GM19043 (cell line): ENCODE results near the gene DMRTA2.

Experiments
- ATAC-seq: cut with Tn5 transposase; IDR thresholded peaks from one replicate; pipeline ENCODE4 v1.9.1; 2021; ENCODE audit warnings: low read depth; ENCODE audit not compliant: unreplicated experiment

Gene DMRTA2

DNA sequence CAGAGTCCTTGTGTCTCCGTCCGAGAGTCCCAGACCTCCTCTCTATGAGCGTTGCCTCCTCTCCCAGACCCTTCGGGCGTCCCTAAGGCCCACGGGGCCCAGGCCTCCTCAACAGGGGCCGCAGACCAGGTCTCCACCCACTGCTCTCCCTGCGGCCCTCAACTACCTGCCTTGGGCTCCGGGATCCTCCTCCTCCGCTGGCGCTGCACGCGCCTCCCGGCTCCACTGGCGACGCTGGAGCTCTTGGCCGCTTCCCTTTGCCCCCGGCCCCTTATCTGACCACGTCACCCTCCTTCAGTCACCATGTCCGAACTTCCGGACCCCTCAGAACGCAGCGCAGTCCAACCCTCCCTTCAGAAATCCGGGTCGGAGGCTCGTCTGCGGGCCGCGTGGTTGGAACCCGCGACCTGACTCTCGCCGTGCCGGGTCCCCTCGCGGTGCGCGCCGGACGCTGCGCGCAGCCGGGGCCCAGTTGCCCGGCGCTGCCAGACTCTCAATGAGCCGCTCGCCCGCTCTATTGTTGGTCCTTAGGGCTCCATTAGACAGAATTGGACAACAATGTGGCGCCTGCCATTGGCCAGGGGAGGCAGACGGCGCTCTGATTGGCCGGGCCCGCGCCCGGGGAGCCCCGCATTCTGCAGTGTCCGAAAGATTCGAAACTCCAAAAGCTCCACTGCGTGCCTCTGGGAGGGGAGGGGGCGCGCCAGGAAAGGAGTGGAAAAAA is at the start of gene DMRTA2:
Gene DMRTA2, minus strand, starts transcription at position 498 of the 724 bp plus-strand sequence. CDS start 1,907 bp downstream, outside the sequence.
- ATAC-seq: no peak

DNA sequence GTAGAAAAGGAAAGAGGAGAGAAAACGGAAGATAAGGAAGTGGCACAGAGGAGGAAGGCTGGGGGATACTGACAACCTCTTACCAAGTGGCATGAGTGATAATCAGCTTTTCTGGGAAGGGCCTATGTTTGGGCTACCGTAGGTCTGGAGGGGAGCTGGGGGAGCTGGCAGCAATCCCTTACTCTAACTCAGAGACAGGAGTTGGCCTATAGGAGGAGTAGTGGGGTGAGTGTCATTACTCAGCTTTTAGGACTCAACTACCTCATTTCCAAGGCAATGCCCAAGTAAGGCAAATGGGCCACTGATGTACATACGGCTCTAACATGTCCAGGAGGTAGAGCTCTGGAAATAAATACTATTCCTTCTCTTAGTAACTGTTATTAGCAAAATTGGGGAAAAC is 48.7 kb upstream of the DMRTA2 start:
- ATAC-seq: no peak

DNA sequence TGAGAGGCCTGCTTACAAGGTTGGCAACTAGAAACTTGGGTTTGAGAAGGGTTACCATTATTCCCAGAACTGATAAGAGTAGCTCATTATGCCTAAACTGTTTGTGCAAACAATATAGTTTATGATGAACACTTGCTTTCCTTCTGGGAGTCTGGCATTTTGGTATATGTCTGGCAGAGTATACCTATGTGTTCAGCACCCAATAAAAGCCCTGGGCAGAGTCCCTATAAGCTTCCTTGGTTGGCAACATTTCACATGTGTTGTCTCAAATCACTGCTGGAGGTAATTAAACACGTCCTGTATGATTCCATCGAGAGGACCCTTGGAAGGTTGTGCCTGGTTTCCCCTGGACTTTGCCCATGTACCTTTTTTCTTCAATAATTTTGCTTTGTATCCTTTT is 39.7 kb upstream of the DMRTA2 start:
- no peak for ATAC-seq

DNA sequence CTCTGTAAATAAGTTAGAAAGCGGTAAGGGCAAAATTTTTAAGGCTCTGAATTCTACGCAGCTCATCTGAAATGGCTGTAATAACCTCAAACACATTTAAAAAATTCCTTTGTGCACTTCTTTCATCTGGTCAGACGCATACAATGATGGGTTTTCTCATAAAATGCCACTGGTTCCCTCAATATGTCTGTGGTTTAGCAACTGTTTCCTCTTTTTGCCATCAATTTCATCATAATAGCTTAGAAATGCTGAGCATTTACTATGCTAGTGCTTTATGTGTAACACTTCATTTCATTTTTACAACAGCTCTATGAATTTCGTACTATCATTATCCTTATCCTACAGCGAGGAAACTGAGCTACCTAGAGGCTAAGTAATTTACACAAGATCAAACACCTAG is 35.3 kb upstream of the DMRTA2 start:
- ATAC-seq: no peak

DNA sequence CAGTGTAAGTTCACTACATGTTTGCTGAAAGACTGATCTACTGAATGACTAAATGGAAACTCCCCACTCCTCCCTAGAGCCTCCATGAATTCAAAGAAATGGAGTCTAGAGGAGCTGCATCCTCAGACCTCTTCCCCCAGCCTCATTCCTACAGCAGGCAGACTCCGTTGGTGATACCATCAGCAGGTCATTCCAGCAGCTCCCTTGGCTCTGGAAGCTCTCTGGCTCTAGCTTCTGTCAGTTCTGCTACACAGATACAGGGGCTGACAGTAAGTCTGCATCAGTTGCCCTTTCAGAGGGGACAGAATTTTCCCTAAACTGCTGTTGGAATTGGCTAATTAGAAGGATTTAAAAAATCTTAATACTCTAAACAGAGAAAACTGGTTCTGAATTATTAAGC is 31.7 kb upstream of the DMRTA2 start:
- ATAC-seq: no peak

DNA sequence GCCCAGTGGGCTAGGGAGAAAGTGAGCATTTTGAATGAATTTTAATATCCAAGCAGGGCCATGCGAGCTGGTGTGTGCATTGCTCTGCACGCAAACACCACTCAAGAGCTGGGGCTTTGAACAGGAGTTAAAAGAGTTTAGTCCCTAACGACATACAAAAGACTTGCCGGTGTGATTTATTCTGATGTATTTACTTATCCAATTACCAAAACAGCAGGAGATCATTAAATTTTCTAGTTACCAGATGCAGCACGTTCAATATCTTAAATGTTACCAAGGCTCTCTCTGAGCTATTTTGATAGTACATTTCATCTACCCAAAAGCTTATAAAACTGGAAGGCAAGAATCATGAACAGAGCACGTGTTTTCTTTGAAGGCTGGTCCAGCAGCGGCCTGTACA is 30.0 kb upstream of the DMRTA2 start:
- no peak for ATAC-seq

DNA sequence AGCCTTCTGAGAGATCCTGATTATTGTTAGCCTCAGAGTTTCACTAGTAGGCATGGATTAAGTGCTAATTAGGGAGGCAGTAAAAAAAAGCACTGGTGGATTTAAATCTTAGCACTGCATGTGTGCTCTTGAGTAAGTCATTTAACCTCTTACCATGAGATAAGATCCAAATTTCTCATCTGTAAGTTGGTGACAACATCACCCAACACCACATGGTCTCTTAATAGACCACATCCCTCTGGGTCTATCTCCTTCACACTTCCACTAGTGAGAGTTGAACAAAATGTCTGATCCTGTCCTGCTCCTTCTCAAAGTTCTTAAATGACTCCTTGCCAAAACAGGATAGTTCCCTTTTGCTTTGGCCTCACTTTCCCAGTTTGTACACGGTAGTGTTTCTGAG is 29.5 kb upstream of the DMRTA2 start:
- ATAC-seq: no peak

DNA sequence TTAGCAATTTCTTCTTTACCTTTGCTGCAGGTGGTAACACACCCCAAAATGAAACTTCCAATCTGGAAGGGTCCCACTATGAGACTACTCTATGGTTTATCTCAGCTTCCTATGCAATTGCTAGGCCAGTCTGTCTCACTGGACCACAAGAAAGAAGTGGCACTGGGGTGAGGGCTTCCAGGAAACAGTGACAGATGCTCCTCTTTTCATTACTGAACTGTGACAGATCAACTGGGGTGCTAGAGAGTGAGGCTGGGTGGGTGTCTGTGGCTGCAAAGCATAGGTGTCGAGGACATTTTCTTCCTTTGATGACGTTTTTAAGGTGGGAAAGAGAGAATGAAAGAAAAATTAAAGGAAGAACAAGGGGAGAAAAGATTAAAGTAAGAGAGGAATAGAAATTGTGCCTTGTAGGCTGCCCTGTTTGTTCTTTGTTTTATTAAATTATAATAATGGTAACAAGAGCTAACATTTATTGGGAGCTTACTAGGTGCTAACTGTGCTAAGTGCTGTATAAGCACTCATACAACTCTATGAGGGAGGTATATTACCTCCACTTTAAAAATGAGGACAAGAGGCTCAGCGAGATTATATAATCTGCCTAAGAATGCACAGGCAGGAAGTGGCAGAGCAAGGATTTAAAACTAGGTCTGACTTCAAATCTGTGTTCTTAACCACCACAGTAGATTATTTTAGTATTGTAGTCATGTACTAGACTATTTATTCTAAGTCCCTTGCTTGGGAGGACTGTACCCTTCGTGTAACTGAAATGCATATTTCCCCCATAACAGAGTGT is 27.8 kb upstream of the DMRTA2 start:
- ATAC-seq: no peak

DNA sequence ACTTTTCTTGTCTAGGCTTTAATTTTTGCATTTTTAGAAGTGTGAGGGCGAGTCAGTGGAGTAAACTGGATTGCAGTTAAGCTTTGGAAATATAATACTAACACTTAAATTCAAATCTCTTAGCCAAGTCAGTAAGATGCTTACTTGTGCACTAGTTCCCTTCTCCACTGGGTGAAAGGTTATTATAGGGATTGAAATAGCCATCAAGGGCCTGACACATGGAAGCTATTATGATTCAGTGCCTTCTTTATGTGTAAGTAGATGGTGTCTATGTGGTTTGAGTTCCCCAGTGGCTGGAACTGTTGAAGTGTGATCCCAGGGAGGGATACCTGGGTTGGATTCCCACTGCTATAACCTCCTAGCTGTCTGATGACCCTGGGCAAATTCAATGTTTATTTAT is 24.7 kb upstream of the DMRTA2 start:
- no peak for ATAC-seq

DNA sequence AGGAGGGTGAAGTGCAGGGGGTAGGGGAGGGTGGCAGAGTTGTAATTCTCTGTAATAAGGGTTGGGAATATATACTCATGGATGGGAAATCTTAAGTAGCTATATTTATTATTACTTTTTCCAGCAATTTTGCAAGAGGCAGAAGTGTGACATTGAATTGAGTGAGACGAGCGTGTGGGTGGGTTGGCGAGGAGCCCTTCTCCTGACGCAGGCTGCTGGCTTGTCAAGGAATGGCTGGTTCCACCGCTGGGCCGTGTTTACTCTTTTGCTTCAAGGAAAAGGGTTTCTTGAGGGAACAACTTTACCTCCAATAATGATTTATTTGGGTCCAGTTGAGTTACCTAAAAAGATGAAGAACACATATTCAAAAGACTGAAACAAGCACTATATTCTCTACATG is 17.9 kb upstream of the DMRTA2 start:
- ATAC-seq: no peak

DNA sequence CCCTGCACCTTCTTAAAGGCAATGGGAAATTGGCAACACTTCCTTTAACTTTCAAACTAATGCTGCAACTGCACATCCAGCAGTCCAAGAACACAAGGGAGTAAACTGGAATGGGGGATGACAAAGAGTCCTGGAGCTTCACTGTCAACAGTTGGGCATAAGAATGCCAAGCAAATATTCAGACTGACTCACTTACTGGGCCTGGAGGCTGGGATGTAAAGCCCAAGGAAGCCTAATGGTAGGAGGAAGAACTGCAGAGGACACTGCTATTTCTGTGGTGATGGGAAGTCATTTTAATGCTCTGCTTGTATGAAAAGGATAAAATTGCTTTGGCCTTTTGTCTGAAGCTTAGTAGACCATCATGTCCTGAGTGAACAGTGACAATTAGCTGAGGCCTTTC is 15.7 kb upstream of the DMRTA2 start:
- ATAC-seq: no peak

DNA sequence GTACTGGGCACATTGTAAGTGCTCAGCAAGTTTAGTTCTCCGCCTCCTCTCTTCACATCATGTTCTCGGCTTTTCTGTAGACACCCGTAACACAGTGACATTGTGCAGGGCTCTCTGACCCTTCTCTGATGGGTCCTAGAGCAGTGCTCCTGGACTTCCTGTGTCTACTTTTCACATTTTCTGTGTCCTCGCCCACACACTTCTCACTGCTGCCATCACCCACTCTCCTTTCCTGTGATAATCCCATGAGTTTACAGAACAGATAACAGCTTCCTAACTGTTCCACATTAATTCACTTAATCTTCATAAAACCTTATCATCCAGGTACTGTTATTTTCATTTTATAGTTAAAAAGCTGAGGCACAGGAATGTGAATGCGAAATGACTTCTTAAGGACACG is 13.2 kb upstream of the DMRTA2 start:
- ATAC-seq: no peak

DNA sequence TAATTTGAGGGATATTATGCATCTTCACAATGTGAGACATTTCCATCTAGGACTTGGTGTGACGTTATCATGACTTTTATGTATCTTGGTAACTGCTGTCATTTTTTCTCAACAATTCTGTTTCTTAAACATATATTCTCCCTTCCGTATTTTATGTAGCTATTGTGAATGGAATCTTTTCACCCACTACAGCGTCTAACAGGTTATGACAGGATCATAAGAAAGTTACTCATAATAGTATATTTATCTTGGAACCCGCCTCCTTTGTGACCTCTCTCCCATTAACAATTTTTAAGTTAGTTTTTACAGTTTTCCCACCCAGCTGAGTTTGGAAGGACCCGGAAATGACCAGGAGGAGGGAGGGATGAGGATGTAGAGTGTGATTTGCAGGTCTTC is 6.8 kb upstream of the DMRTA2 start:
- ATAC-seq: no peak

DNA sequence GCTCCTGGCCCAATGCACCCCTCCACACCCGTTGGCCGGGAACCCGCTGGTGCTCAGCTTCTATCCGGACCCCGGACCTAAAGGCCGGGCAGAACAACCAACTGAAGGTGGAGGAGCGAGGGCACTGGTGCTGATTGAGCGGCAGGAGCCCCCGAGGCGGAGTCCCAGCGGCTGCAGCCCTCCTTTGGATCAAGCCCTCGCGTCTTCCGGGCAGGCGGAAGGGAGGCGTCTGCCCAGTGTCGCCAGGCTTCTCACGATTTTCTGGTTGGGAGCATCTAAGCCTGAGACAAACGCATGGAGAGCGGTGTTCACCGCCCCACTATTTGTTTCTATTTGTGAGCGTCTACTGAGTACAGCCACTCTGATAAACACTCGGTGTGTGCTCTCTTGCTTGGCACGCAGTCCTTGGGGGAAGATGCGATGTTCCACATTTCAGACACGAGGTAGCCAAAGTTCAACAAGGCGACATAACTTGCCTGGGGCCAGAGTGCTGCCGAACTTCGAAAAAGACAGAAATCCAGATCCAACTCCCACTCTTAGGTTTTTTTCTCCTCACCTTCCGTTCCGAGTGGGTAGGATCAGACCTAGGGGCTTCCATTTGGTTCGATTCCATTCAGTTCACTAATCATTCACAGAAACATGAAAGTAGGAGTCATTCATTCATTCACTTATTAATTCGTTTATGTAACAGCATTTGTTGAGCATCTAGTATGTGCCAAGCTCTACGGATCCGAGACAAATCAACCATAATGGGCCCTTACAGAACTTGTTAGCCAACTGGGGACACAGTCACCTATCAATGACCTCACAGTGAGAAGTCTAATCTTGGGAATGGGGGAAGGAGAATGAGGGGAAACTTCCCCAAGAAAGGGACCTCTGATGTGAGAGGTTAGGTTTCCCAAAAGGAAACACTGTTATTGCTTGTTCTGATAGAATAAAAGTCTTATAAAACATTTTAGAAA is 4.9 kb upstream of the DMRTA2 start:
- no peak for ATAC-seq

DNA sequence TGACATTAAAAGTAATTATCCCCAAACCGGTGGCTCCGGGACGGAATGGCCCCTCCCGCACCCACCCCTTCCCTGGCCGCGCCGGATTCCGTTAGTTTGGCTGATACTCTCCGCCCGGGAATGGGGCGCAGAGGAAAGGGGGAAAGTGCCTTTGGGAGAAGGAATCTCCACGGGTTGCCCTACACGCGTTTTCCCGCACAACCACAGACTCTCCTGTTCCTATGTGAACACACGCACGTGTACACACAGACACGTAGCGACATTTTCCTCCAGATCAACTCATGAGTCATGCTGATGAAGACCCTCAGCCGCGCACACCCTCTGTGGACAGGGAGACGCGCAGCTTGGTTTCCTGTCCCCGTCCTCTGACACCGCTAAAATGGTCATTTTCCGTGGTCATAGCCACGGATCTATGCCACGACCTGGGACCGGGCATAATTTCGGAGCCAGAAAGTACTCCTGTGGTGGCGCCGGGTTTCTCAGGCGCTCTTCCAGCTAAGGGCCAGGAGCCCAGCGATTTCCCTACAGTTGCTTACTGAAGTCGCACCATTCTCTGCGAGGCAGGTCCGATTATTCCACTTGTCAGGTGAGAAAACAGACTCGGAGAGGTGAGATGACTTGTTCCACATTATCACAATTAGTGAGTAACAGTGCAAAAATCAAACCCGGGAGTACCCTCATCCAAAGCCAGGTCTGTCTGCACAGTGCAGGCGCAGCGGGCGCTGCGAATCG is 4.0 kb upstream of the DMRTA2 start:
- ATAC-seq: no peak

DNA sequence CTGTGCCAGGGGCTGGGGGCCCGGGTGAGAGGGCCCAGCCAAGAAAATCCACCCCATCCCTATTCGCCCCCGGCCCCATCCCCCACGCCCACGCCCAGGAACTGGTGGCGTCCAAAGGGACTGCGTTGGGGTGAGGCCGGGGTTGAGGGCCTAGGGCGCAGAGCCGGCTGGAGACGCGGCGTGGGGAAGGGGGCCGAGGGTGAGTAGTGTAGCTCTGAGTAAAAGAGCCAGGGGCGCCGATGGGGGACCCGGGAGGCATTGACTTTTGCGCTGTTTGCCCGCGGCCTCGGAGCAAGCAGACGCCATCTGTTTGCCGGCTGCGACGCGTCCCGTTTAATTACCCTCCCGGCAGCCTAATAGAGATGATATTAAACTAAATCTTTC is 3.5 kb upstream of the DMRTA2 start:
- no peak for ATAC-seq

DNA sequence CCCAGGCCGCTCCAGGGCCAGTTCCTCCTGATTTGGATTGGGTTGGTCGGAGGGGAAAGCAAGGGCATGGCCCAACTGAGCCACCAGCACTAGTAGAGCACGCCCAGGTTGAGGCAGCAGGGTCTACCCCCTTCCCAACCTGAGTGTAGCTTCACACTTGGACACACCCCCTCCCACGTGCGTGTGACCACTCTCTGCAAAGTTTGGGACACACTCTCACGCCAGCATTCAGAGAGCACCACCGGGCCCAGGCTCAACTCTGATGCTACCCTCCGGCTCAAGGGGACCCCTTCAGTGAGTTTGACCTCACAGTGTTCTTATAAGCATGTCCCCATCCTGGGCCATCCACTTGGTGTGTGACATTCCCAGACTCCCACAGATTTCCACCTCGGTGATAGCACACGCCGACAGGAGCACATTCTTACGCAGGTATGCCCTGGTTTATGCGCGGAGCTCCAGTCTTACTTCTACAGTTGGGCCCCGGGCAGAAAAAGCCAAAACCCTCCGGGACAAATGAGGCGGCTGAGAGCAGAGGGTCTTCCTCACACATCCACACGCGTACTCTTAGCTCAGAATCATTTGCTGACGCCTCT is 3.0 kb upstream of the DMRTA2 start:
- ATAC-seq: no peak

DNA sequence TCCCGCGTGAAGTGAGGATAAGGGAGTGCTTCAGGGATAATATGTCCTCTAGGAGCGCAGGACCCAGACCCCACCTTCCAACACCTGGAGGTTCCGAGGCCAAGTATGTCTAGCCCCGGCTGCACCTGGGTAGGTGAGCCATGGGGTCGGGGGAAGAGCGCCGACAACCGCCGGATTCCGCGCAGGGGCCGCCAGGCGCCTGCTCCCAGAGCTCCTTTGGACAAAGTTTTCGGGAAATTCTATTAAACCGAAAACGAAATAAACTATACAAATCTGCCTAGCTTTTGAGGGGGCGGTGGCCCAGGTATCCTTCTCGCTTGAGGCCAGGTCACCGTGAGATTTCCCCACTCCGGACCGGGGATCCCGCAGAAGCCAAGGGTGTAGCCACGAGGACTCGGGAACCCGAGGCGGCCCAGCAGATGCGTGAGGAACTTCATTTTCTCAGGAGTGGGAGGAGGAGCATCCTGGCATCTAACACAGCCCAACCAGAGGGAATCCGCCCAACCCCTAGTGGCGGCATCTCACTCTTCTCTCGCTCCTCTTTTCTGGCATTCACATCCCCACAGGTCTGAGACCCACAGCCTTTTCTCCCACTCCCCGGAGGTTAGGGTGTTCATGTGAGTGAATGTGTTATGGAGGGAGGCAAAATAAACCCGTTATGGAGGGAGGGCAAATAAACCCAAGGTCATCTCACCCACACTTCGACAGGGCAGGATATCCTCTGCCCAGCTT is 2.3 kb upstream of the DMRTA2 start:
- no peak for ATAC-seq

DNA sequence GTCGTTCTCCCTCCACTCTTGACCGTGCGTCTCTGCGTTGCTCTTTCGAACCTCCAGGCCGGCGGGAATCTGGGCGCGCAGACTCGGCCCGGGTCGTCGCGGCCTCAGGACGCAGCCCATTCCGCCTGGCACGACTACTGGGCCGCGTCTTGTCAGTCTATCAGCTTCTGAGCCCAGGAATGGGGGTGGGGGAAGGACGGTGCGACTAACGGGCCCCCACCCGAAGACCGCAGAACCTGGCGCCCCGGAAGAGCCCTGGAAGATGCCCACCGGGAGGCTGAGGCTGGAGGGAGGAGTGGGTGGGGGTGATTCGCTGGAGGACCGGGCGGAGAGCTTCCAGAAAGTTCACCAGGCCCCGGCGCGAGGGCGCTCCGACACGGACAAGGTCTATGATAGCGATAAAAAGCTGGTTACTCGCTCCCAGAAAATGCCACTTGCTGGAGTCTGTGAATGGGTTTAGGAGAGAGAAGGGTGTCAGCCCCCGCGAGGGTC is 1.7 kb upstream of the DMRTA2 start:
- ATAC-seq: no peak
